ENCODE measurements around the gene KLHL30.

Gene KLHL30

DNA sequence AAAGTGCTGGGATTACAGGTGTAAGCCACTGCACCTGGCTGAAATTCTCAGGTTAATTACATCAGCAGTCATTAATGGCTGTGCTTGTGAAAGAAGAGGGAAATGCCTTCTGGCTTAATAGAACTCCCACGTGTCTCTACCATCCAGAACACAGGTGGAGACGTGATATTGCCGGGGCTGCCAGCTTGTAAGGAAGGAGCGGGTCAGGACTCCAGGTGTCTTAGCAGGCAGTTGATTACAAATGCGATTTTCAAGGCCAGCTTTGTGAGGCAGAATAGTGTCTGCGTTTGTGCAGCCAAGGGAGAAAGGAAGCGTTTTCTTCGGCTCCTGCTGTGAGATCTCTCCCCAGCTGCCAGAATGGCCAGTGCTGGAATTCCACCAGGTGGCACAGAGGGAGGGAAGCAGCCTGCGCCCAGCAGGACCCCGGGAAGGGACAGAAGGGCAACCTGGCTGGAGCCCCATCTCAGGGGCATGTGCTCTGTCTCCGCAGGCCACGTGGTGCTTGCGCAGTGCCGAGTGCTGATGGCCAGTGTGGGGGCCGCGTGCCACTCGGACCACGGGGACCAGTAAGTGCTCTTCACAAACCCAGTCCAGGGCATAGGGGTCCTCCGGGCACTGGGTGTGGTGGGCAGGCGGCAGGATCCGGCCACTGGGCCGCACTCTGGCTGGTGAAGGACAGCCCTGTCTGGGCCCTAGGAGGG lies 42.0 kb upstream of the KLHL30 start:
- no peak for TF ChIP-seq Cebpa-rat (IDR thresholded peaks at IDR 0.05)
- peaks cover 0 to 19% (median 3%) of the 10 kb centered on the region in 11 experiments; a peak in 7 of 22 replicates for H4K20me1 ChIP-seq
- no peak overlapping the region for H3K4me2 ChIP-seq
- H3K27me3 ChIP-seq, result no peaks in the 10 kb centered on the region
- H3K36me3 ChIP-seq, result peaks cover 0 to 22% (median 7%) of the 10 kb centered on the region in 11 experiments; a peak in 11 of 22 replicates
- H3K4me1 ChIP-seq, result peaks cover 26 to 42% (median 36%) of the 10 kb centered on the region in 10 experiments
- no peak overlapping the region for H3K4me3 ChIP-seq
- H3K27ac ChIP-seq, result no peak overlapping the region
- H3K9me3 ChIP-seq (replicated peaks in 1 of 11), result no peaks in the 10 kb centered on the region
- H3K9ac ChIP-seq, result no peak overlapping the region

DNA sequence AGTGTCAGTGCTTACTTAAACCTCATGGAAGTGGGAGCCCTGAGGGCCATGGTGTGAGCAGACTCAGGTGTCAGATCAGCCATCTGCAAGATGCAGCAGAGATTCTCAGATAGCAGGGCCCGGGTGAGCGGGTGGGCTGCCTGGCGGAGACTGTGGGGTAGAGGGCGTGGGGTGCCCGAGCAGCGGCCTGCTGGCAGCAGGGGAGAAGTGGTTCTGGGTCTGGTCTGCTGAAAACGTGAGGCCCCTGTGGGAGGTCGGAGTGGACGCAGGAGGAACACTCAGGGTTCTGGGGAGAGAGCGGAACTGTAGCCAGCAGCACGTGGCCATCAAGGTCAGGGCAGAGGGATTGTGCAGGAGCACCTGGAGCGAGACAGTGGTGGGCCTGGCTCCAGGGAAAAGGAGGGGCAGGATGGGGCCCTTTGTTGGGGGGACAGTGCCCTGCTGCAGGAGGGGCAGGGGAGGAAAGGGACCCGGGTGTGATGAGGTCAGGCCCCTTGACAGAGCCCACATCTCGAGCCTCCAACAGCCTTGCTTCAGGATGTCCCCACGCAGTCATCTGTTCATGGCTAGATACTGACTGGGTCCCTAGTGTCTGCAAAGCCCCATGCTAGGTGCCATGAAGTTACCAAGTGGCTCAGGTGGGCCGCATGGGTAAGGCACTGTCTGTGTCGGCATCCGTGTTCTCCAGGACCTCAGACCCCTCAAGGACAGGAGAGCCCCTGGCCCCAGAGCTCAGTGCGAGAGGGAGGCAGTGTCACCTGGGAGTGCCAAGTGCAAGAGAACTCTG lies 41.1 kb upstream of the KLHL30 start:
- Histone ChIP-seq H3K27me3 (no peaks in the 10 kb centered on the region), H3K36me3 (peaks cover 0 to 12% (median under 1%) of the 10 kb centered on the region in 11 experiments; a peak in 2 of 22 replicates), H3K4me1 (peaks cover 26 to 51% (median 45%) of the 10 kb centered on the region in 10 experiments), H3K4me3 (no peak overlapping the region), H3K9ac (no peak overlapping the region), H4K20me1 (peaks cover 0 to 25% (median 3%) of the 10 kb centered on the region in 11 experiments; a peak in 7 of 22 replicates), H3K4me2 (peak overlapping the region in 1 of 11 experiments; percentile 93; a peak in 3 of 22 replicates), H3K27ac (no peak overlapping the region), H3K9me3 (replicated peaks in 1 of 11) (no peaks in the 10 kb centered on the region)
- TF ChIP-seq Cebpa-rat (IDR thresholded peaks at IDR 0.05), result no peak

DNA sequence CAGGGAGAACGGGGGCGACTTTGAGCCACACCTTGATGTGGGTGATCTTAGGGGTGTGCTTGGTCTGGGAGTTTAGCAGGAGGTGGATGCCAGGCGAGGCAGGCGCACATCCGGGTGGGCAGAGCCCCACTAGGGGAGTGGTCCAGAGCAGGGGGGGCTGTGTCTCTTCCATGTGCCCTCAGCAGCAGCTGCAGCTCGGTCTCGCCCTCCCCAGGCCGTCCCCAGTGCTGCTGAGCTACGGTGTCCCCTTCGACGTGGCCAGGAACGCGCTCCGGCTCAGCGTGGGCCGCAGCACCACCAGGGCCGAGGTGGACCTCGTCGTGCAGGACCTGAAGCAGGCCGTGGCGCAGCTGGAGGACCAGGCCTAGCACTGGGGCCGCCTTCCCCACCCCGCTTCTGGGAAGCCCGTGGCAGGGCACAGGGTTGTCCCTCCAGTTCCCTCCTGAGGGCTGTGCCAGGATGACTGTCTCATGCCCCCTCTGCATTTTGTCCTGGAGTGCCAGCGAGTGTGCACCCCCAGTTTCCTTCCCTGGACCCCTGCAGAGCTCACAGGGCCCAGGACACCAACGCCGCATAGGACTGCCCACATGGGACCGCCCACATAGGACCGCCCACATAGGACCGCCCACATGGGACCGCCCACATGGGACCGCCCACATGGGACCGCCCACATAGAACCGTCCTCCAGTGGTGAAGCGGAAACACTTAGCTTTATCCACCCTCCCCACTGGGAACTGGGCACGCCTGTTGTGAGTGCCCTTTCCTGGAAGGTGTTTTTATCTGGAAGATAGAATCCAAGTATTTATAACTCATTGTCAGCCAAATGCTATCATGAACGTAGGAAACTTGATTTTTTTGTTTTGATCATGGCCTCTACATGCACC lies 40.2 kb upstream of the KLHL30 start:
- peak overlapping the region in 10 of 11 experiments; percentile 25 to 71 (median 52); a peak in 16 of 22 replicates for H3K9ac ChIP-seq
- peaks cover 0 to 24% (median 3%) of the 10 kb centered on the region in 11 experiments; a peak in 7 of 22 replicates for H4K20me1 ChIP-seq
- H3K27me3 ChIP-seq, result no peaks in the 10 kb centered on the region
- no peaks in the 10 kb centered on the region for H3K9me3 ChIP-seq (replicated peaks in 1 of 11)
- H3K4me2 ChIP-seq, result peak overlapping the region; percentile 78 to 97 (median 94)
- H3K4me1 ChIP-seq, result peaks cover 26 to 59% (median 53%) of the 10 kb centered on the region in 10 experiments
- H3K4me3 ChIP-seq, result peak overlapping the region in 9 of 10 experiments; percentile 6 to 46 (median 35); a peak in 14 of 20 replicates
- peaks cover 0 to 9% (median 0%) of the 10 kb centered on the region in 11 experiments; a peak in 2 of 22 replicates for H3K36me3 ChIP-seq
- H3K27ac ChIP-seq, result peak overlapping the region; percentile 52 to 74 (median 63); a peak in 21 of 22 replicates
- no peak for TF ChIP-seq Cebpa-rat (IDR thresholded peaks at IDR 0.05)

DNA sequence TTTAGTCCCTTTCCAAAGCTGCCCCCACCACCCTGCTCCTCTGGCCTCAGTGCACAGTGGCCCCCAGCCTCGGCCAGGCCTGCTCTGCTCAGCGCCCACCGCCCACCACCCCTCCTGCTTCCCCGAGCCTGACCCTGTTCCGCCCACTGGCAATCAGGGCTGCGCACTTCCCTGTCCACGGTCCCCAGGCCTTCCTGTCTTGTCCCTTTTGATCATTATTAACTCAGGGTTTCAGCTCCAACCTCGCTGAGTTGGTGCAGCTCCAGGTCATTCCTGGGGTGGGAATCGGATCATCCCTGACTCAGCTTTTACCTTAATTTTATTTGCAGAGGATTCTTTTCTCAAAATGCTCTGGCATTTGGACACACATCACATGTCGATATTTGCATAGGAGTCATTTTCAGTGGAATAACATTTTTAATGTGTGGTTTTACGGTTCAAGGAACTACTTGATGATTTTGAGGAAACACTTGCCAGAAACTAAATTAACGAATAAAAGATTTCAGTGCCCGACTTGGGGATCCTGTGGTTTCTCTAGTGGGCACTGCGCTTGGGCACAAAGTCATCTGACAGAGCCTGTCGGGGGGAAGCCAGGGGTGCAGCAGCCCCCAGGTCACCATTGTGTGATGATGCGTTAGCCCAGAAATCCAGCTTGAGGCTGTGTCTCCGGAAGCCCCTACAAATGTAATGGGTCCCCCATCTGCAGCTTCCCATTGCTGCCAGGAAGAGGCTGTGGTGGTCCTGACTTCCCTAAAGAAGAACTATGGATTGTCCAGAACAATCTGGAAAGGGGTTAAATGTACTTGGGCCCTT lies 39.4 kb upstream of the KLHL30 start:
- H3K36me3 ChIP-seq, result peaks cover 0 to 9% (median 0%) of the 10 kb centered on the region in 11 experiments; a peak in 2 of 22 replicates
- no peak for TF ChIP-seq Cebpa-rat (IDR thresholded peaks at IDR 0.05)
- no peaks in the 10 kb centered on the region; a peak in 1 of 22 replicates for H3K27me3 ChIP-seq
- peaks cover 0 to 24% (median 3%) of the 10 kb centered on the region in 11 experiments; a peak in 7 of 22 replicates for H4K20me1 ChIP-seq
- H3K9ac ChIP-seq, result peak overlapping the region; percentile 29 to 71 (median 51); a peak in 17 of 22 replicates
- H3K4me1 ChIP-seq, result peaks cover 26 to 68% (median 58%) of the 10 kb centered on the region in 10 experiments
- peak overlapping the region; percentile 78 to 97 (median 94) for H3K4me2 ChIP-seq
- peak overlapping the region in 9 of 10 experiments; percentile 6 to 46 (median 35); a peak in 15 of 20 replicates for H3K4me3 ChIP-seq
- H3K27ac ChIP-seq, result peak overlapping the region; percentile 52 to 74 (median 63); a peak in 21 of 22 replicates
- no peaks in the 10 kb centered on the region for H3K9me3 ChIP-seq (replicated peaks in 1 of 11)

DNA sequence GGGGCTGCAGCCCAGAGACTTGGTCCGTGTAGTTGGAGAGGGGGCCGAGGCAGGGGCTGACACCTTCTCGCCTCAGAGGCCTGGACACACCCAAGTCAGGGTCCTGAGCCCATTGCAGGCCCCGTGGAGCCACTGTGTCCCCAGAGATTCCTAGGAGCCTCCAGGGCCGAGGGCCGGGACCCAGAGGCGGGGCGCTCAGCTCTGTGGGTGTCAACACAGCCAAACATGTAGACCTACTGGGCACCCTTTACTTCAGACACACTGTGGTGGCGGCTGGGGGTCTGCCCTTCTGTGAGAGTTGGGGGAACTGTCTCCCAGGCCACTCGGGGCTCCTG lies 38.8 kb upstream of the KLHL30 start:
- TF ChIP-seq Cebpa-rat (IDR thresholded peaks at IDR 0.05), result no peak
- Histone ChIP-seq H3K36me3 (peaks cover 0 to 9% (median 0%) of the 10 kb centered on the region in 11 experiments; a peak in 1 of 22 replicates), H3K9me3 (replicated peaks in 1 of 11) (no peaks in the 10 kb centered on the region), H3K4me3 (peak overlapping the region in 3 of 10 experiments; percentile 35 to 39 (median 36); a peak in 2 of 20 replicates), H3K4me1 (peaks cover 26 to 74% (median 63%) of the 10 kb centered on the region in 10 experiments), H3K4me2 (peak overlapping the region; percentile 78 to 97 (median 94)), H3K27me3 (peaks cover 0 to 5% (median 0%) of the 10 kb centered on the region in 11 experiments; a peak in 1 of 22 replicates), H4K20me1 (peaks cover 0 to 29% (median 3%) of the 10 kb centered on the region in 11 experiments; a peak in 7 of 22 replicates), H3K9ac (peak overlapping the region in 10 of 11 experiments; percentile 18 to 71 (median 41); a peak in 12 of 22 replicates), H3K27ac (peak overlapping the region; percentile 39 to 74 (median 63); a peak in 19 of 22 replicates)

DNA sequence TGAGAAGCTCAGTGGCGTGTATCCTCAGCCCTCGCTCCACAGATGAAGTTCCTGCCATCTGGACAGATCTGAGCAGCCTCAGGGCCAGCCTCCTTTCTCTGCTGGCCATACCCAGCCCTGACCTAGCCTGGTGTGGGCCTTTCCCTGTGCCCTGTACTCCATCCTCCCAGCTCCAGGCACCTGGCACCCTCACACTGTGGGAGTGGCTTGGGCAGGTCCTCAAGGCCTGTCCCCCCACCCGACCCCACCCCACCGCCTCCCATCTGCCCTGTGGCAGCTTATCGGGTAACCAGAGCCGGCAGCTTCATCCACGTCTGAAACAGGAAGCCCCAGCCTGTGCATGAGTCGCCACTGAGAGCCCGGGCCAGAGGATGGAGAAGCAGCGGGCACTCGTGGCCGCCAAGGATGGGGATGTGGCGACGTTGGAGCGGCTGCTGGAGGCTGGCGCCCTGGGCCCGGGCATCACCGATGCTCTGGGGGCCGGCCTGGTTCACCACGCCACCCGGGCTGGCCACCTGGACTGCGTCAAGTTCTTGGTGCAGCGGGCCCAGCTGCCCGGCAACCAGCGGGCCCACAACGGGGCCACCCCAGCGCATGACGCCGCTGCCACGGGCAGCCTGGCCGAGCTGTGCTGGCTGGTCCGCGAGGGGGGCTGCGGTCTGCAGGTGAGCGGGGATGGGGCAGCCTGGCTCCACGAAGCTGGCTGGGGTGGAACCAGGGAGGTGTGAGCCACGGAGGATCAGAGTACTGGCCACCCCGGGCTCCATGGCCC lies 38.2 kb upstream of the KLHL30 start, which contains the start of gene ESPNL:
ESPNL (plus strand) TSS at position 292 of the 772 bp plus-strand sequence; CDS start at position 372, 80 bp downstream.
- TF ChIP-seq Cebpa-rat (IDR thresholded peaks at IDR 0.05), result no peak
- H3K27ac ChIP-seq, result peak within 1 kb of the TSS; percentile 52 to 74 (median 63); a peak in 20 of 22 replicates
- H3K9me3 ChIP-seq (replicated peaks in 1 of 11), result no peaks in the 10 kb centered on the region
- peak within 1 kb of the TSS; percentile 18 to 71 (median 43); a peak in 13 of 22 replicates for H3K9ac ChIP-seq
- peak within 1 kb of the TSS in 5 of 10 experiments; percentile 6 to 39 (median 35); a peak in 5 of 20 replicates for H3K4me3 ChIP-seq
- H3K36me3 ChIP-seq, result peaks cover 0 to 5% (median 0%) of the 10 kb centered on the region in 11 experiments; a peak in 1 of 22 replicates
- H3K27me3 ChIP-seq, result peaks cover 0 to 10% (median 0%) of the 10 kb centered on the region in 11 experiments; a peak in 2 of 22 replicates
- H3K4me2 ChIP-seq, result peak within 1 kb of the TSS; percentile 78 to 97 (median 94)
- peaks cover 0 to 29% (median 3%) of the 10 kb centered on the region in 11 experiments; a peak in 7 of 22 replicates for H4K20me1 ChIP-seq
- peaks cover 26 to 79% (median 68%) of the 10 kb centered on the region in 10 experiments for H3K4me1 ChIP-seq
